WI38 (cell line): ENCODE measurements around the gene ZNF423.

Source experiments
- H3K4me3 ChIP-seq: 2 replicates; pipeline ENCODE4 v1.5.1; 2011; ENCODE audit warnings: low read depth, mild to moderate bottlenecking, control low read depth, low read length
- TF ChIP-seq, protein P1 (sequence below): IDR thresholded peaks from 2 replicates; pipeline ENCODE4 v1.5.1; 2012; ENCODE audit warnings: low read depth, mild to moderate bottlenecking, control low read depth, low read length

The ZNF423 gene

DNA sequence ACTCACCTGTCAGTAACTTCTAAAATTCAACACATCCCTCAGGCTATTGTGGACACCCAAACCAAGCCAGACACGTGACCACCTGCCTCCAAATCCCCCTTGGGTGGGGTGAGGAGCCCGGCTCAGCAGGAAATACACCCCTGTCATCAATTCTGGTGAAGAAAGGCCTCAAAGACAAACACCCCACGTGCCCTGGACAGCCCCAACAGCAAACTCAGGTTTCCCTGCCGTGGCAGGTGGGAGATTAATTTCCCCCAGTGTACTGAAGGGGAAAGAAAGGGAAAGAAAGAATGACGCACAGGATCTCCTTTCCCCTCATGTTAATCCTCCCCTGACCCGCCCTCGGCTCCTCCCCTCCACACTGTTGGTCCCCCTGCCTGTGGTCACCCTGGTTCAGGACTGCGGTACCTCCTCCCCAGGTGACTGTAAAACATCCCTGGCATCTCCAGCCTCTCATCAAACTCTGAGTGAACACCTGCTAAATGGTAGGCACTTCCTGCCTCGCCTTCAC, 98.3 kb downstream of the ZNF423 start:
- H3K4me3 ChIP-seq = no peak overlapping the region
- TF ChIP-seq, protein P1, sequence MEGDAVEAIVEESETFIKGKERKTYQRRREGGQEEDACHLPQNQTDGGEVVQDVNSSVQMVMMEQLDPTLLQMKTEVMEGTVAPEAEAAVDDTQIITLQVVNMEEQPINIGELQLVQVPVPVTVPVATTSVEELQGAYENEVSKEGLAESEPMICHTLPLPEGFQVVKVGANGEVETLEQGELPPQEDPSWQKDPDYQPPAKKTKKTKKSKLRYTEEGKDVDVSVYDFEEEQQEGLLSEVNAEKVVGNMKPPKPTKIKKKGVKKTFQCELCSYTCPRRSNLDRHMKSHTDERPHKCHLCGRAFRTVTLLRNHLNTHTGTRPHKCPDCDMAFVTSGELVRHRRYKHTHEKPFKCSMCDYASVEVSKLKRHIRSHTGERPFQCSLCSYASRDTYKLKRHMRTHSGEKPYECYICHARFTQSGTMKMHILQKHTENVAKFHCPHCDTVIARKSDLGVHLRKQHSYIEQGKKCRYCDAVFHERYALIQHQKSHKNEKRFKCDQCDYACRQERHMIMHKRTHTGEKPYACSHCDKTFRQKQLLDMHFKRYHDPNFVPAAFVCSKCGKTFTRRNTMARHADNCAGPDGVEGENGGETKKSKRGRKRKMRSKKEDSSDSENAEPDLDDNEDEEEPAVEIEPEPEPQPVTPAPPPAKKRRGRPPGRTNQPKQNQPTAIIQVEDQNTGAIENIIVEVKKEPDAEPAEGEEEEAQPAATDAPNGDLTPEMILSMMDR = no peak

DNA sequence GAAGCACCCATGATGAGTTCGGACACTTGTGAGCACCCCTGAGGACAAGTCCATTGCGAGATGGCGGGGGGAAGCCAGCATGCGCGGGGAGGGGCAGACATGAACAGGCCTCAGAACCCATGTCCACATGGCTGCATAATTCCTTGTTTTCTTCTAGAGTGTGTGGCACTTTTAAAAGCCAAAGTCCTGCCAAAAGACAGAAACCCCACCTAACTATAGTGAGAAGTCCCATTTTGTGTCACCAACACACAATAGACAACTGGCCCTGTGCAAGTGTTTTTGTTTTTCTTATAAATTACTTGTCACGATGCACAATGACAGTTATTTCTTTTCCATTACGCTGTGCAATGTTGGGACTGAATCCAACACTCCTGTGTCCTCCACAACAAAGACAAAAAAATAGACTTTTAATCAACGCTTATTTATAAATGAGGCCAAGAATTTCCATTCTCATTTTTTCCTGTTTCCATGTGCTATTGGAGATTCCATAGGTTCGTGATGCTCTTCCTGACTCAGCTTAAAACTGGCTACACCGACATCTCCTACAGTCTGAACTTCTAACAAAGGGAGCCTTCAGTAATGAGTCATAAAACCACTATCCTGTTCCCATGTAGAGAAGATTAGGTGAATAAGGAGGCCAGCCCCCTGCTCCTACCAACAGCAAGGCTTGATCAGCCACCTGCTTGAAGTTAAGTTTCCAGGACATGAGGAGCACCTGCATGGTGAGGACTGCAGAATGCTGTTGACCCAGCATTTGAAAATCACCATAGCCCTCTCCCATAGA, 98.9 kb downstream of the ZNF423 start:
- H3K4me3 ChIP-seq = no peak overlapping the region

DNA sequence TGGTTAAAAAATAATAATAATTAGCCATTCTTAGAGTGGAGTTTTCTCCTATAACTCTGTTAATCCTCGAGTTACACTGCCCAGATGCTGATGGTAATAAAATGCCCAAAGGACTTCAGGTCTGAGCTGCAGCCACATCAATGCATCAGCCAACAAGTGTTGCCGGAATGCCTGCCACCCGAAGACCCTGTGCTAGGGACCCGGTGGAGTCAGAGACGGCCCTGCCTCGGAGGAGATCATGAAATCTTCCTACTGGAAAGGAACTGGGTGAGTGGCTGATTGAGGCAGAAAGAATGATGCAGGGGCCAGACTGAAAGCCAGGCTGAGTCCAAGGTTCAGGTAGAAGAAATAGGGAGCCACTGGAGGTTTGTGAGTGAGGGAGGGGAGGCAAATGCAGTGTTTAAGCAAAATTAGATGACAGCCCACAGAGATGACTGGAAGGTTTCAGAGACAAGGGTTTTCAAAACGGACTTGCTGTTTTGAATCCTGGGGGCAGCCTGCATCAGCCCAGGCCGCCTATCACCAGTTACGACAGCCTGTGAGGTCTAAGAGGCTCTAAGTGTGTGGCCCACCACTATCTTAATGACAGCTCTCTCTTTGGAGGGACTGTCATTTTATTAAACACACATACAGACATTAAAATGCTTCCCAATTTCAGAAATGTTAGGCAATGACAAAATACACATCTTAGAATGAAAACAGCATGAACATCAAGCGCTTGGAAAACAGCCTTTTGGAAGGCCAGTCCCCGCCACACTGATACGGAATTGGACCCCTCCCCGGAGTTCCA, 100.0 kb downstream of the ZNF423 start:
- no peak overlapping the region for H3K4me3 ChIP-seq
- TF ChIP-seq, protein P1 = no peak

More for the DNA sequence above, 98.9 kb downstream of the ZNF423 start:
- TF ChIP-seq, protein P1 = no peak

DNA sequence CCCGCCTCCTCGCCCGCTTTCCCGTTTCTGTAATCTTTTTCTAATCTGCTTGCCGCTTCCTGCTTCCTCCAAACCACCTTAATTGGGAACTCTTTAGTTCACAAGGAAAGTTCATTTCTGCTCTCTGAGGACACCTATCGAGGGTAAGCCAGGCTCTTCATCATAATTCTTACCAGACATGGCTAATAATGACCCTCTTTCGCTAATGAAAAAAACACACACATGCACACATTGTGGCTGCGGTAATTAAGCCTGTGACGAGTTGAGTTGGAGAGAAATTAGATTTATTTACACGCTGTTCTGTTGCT, 100.6 kb downstream of the ZNF423 start:
- TF ChIP-seq, protein P1 = no peak
- no peak overlapping the region for H3K4me3 ChIP-seq

DNA sequence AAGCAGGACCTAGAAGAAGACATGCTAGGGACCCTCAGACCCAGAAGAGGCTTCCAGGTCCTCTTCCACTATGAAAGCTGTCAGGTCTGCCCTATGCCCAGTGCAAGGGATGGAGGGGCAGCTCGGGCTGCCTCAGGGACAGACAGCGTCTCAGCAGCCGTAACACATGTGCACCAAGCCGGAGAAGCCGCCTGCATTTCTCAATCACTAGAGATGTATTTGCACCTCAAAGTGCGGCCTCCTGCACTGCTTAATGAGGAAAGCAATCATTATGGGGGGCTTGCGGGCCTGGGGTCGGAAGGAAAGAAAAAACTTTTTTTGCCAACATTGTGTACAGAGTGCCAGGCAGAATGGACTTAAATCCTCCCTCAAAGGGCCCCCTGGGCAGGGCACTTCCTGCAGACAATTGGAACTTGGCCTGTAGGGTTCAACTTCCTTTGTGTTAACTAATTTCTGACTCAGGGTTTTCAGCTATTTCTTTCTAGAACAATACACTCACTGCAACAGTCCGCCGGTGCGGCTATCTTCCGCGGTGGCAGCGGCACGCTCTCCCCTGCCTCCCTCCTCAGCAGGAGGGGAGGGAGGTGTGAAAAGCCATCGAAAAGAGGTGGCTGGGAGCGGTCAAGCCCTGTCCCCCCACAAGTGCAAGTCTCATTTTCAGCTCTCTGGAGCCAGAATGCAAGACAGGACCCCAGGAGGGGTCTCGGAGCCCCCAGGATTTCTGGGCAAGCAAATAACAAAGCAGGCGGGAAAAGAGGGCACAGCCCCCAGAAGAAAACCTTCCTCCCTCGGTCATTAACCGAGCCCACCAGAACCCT, 101.2 kb downstream of the ZNF423 start:
- H3K4me3 ChIP-seq = no peak overlapping the region
- TF ChIP-seq, protein P1 = no peak

DNA sequence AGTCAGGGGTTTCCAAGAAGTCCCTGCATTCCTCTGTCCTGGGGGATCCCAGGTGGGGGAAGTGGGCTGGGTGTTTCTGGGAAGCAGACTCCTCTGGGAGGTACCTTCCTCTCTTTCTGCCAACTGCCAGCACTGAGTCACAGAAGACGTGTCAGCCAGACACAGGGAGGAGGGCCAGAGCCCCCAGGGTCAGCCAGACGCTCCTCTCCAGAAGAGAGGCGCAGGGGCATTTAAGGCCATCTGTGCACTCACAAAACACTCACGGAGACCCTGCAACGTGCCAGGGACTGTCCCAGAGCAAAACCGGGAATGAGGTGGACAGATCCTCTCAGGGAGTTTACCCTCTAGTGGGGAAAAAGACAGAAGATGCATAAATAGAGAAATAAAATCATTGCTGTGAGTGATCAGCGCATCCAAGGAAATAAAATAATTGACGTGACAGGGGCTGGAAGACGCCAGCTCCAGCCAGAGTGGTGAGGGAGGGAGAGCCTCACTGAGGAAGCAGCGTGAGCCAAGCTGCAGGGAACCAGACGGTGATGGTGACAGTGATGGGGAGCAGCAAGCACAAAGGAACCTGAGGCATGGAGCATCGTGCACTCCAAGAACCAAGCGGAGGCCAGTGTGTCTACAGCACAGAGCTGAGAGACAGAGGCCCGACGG, 105.4 kb downstream of the ZNF423 start:
- TF ChIP-seq, protein P1 = no peak
- H3K4me3 ChIP-seq = no peak overlapping the region
